ENCODE measurements around the gene KCNC3. TPM values are rescaled to one million over a fixed set of nuclear protein-coding genes. Genes with fewer than 3 reads are reported as not detected.

KCNC3 gene
- total and polyA plus RNA-seq, 7 donors, result 0.36 to 1.6 (median 0.88) TPM; not detected in 3

- intact Hi-C loops (cut with DNase I), result no loop called here
- Histone ChIP-seq H3K4me3 (no peak overlapping the region), H3K9me3 (no peaks in the 10 kb centered on the region), H3K4me1 (no peaks in the 10 kb centered on the region), H3K27me3 (peaks cover 0 to 26% (median 3%) of the 10 kb centered on the region in 3 donors), H3K27ac (no peak overlapping the region), H3K36me3 (no peaks in the 10 kb centered on the region)
- WGBS, 2 donors, result 87 to 91% methylated on average over 26 of the region's 26 CpGs
- DNase-seq, result no peak
- no peak for TF ChIP-seq CTCF (IDR thresholded peaks at IDR 0.05)
- TF ChIP-seq POLR2AphosphoS5 (IDR thresholded peaks at IDR 0.05), result no peak
- TF ChIP-seq POLR2A (IDR thresholded peaks at IDR 0.05), result no peak
- TF ChIP-seq EP300 (IDR thresholded peaks at IDR 0.05), result no peak
Observed at GRCh38 chr19:50275577-50276368, 53.4 kb downstream of the KCNC3 start.

GRCh38 chr19:50273821-50274220 is 55.4 kb downstream of the KCNC3 start:
- 88 to 90% methylated on average over 7 of the region's 7 CpGs for WGBS, 2 donors
- Histone ChIP-seq H3K9me3 (no peaks in the 10 kb centered on the region), H3K27ac (no peak overlapping the region), H3K36me3 (no peaks in the 10 kb centered on the region), H3K4me3 (no peak overlapping the region), H3K4me1 (no peaks in the 10 kb centered on the region), H3K27me3 (peaks cover 0 to 30% (median 0%) of the 10 kb centered on the region in 3 donors)
- intact Hi-C loops (cut with DNase I), result no loop called here
- no peak for DNase-seq
- no peak for TF ChIP-seq CTCF (IDR thresholded peaks at IDR 0.05)
- no peak for TF ChIP-seq POLR2A (IDR thresholded peaks at IDR 0.05)
- no peak for TF ChIP-seq EP300 (IDR thresholded peaks at IDR 0.05)
- TF ChIP-seq POLR2AphosphoS5 (IDR thresholded peaks at IDR 0.05), result no peak

- Histone ChIP-seq H3K4me3 (no peak overlapping the region), H3K9me3 (no peaks in the 10 kb centered on the region), H3K36me3 (no peaks in the 10 kb centered on the region), H3K27me3 (peaks cover 0 to 32% (median 0%) of the 10 kb centered on the region in 3 donors), H3K4me1 (no peaks in the 10 kb centered on the region), H3K27ac (no peak overlapping the region)
- TF ChIP-seq CTCF (IDR thresholded peaks at IDR 0.05), result no peak
- no peak for TF ChIP-seq POLR2AphosphoS5 (IDR thresholded peaks at IDR 0.05)
- no peak for TF ChIP-seq POLR2A (IDR thresholded peaks at IDR 0.05)
- TF ChIP-seq EP300 (IDR thresholded peaks at IDR 0.05), result no peak
- intact Hi-C loops (cut with DNase I), result no loop called here
- no peak for DNase-seq
- WGBS, 2 donors, result 88 to 93% methylated on average over 14 of the region's 14 CpGs
Observed at GRCh38 chr19:50272263-50272897, 56.8 kb downstream of the KCNC3 start.

- no peaks in the 10 kb centered on the region for H3K4me1 ChIP-seq
- no peak for TF ChIP-seq EP300 (IDR thresholded peaks at IDR 0.05)
- no peak for TF ChIP-seq CTCF (IDR thresholded peaks at IDR 0.05)
- no peak for TF ChIP-seq POLR2AphosphoS5 (IDR thresholded peaks at IDR 0.05)
- TF ChIP-seq POLR2A (IDR thresholded peaks at IDR 0.05), result no peak
- H3K27me3 ChIP-seq, result peaks cover 0 to 25% (median 0%) of the 10 kb centered on the region in 3 donors
- H3K4me3 ChIP-seq, result no peak overlapping the region
- H3K27ac ChIP-seq, result no peak overlapping the region
- 80 to 82% methylated on average over 2 of the region's 2 CpGs for WGBS, 2 donors
- intact Hi-C loops (cut with DNase I), result no loop called here
- H3K36me3 ChIP-seq, result no peaks in the 10 kb centered on the region
- no peak for DNase-seq
- no peaks in the 10 kb centered on the region for H3K9me3 ChIP-seq
Observed at GRCh38 chr19:50269653-50270052, 59.5 kb downstream of the KCNC3 start.
